HCT116 (cell line): ENCODE measurements around the gene CYGB. TPM values are rescaled to one million over a fixed set of nuclear protein-coding genes. Genes with fewer than 3 reads are reported as not detected.
"Not testable (repeated sequence)": the region's sequence is repeated elsewhere in the genome, so short reads cannot be mapped to it uniquely, and the experiment has no call there.

Source experiments
- ATAC-seq: fragments of 200-7000 bp; cut with Tn5 transposase; 2 replicates; pipeline ENCODE4 v1.9.1; 2020; ENCODE audit warnings: mild to moderate bottlenecking, moderate library complexity
- BruUV-seq: library from RNA; stranded (reverse); fragments of 400-500 nt; replicated peaks from 2 replicates; lab custom pipeline; 2021; lab: Mats Ljungman, UMichigan
- CTCF ChIA-PET: fragments of 300-600 bp; sonication (Branson Sonifier 250); formaldehyde crosslinking; loops from one replicate; lab custom pipeline; 2021; ENCODE audit warnings: antibody characterized with exemption; lab: Charles Lee
- POLR2A ChIA-PET: fragments of 300-600, 350-600 bp; sonication (Branson Sonifier 250); formaldehyde crosslinking; loops from one replicate; lab custom pipeline; 2021; ENCODE audit warnings: antibody characterized with exemption; lab: Charles Lee
- RAD21 ChIA-PET, 2 experiments: fragments of 300-600 bp; sonication (Branson Sonifier 250); formaldehyde crosslinking; loops; one replicate each; lab custom pipeline; 2023; ENCODE audit warnings: low total read pairs in 2 of 2; ENCODE audit not compliant: uncharacterized antibody in 2 of 2, unreplicated experiment in 2 of 2, low non-redundant PET in 1 of 2; lab: Charles Lee
- DNase-seq: peaks from one replicate; pipeline ENCODE4 v3.0.0-alpha.2; 2010; ENCODE audit warnings: low read depth, low spot score
- H2AFZ ChIP-seq: fragments of 200-600 bp; shearing (Covaris generic), sonication (generic); 2 replicates; pipeline ENCODE4 v1.6.1; 2017; ENCODE audit warnings: low read depth, mixed run types, mixed read lengths, antibody characterized with exemption, low read length; ENCODE audit not compliant: poor library complexity, severe bottlenecking
- H3K27ac ChIP-seq: 2 replicates; pipeline ENCODE4 v1.5.1; 2012; ENCODE audit warnings: low read depth, low read length
- H3K27me3 ChIP-seq: fragments of 200-600 bp; sonication (generic); 2 replicates; pipeline ENCODE4 v1.6.1; 2016; ENCODE audit warnings: mixed run types, low read length, mixed read lengths; ENCODE audit not compliant: insufficient read depth
- H3K36me3 ChIP-seq, 2 experiments: fragments of 200-500 bp in 1 of 2; fragments of 200-600 bp in 1 of 2; sonication (Bioruptor generic) in 1 of 2; sonication (generic) in 1 of 2; 2 replicates each; pipeline versions ENCODE4 v1.5.1 to v1.6.1; 2014 to 2016; ENCODE audit warnings: low read length in 2 of 2, inconsistent platforms in 1 of 2, mixed read lengths in 1 of 2, mixed run types in 1 of 2; ENCODE audit not compliant: insufficient read depth in 2 of 2, control insufficient read depth in 1 of 2
- H3K4me1 ChIP-seq, 2 experiments: fragments of 200-600 bp in 1 of 2; sonication (generic) in 1 of 2; 2 replicates each; pipeline versions ENCODE4 v1.5.1 to v1.6.1; 2012 to 2017; ENCODE audit warnings: low read length in 2 of 2, inconsistent platforms in 1 of 2, mild to moderate bottlenecking in 1 of 2, mixed read lengths in 1 of 2, mixed run types in 1 of 2, moderate library complexity in 1 of 2; ENCODE audit not compliant: insufficient read depth in 2 of 2, control insufficient read depth in 1 of 2
- H3K4me2 ChIP-seq: fragments of 200-600 bp; sonication (generic); 2 replicates; pipeline ENCODE4 v1.6.1; 2017; ENCODE audit warnings: mixed run types, low read length, mixed read lengths
- H3K4me3 ChIP-seq, 2 experiments: fragments of 200-600 bp in 1 of 2; sonication (generic) in 1 of 2; replicated peaks in 1 of 2; 2 replicates each; pipeline ENCODE4 v1.5.1; 2011 to 2016; ENCODE audit warnings: low read length in 2 of 2, control low read depth in 1 of 2, low read depth in 1 of 2, mild to moderate bottlenecking in 1 of 2, mixed read lengths in 1 of 2, mixed run types in 1 of 2
- H3K79me2 ChIP-seq: fragments of 200-600 bp; sonication (generic); 2 replicates; pipeline ENCODE4 v1.6.1; 2017; ENCODE audit warnings: mild to moderate bottlenecking, mixed run types, low read length, moderate library complexity, mixed read lengths; ENCODE audit not compliant: insufficient read depth
- H3K9ac ChIP-seq: fragments of 200-600 bp; sonication (generic); 2 replicates; pipeline ENCODE4 v1.6.1; 2016; ENCODE audit warnings: low read length, mixed read lengths
- H3K9me2 ChIP-seq: fragments of 200-600 bp; sonication (generic), shearing (Covaris generic); 2 replicates; pipeline ENCODE4 v1.6.1; 2017; ENCODE audit warnings: mixed run types, mild to moderate bottlenecking, moderate library complexity; ENCODE audit not compliant: insufficient read depth
- H3K9me3 ChIP-seq, 2 experiments: fragments of 200-500 bp in 1 of 2; fragments of 200-600 bp in 1 of 2; sonication (Bioruptor generic) in 1 of 2; sonication (generic) in 1 of 2; 2 replicates each; pipeline ENCODE4 v1.6.1; 2014 to 2017; ENCODE audit warnings: low read length in 2 of 2, mixed read lengths in 2 of 2, inconsistent platforms in 1 of 2, low read depth in 1 of 2, mild to moderate bottlenecking in 1 of 2, mixed run types in 1 of 2, moderate library complexity in 1 of 2; ENCODE audit not compliant: control insufficient read depth in 1 of 2, insufficient read depth in 1 of 2
- H4K20me1 ChIP-seq: fragments of 200-600 bp; sonication (generic), shearing (Covaris generic); 2 replicates; pipeline ENCODE4 v1.6.1; 2017; ENCODE audit warnings: mixed run types, mild to moderate bottlenecking, moderate library complexity; ENCODE audit not compliant: insufficient read depth
- EZH2 ChIP-seq: fragments of 200-600 bp; sonication (generic); IDR thresholded peaks from 2 replicates; pipeline ENCODE4 v1.6.1; 2017; ENCODE audit warnings: antibody characterized with exemption, mixed run types
- FOSL1 ChIP-seq: IDR thresholded peaks from 2 replicates; pipeline ENCODE4 v1.6.1; 2012; ENCODE audit warnings: low read depth
- POLR2AphosphoS5 ChIP-seq: IDR thresholded peaks from 2 replicates; pipeline ENCODE4 v1.6.1; 2011; ENCODE audit warnings: mild to moderate bottlenecking, low read depth, low read length, moderate library complexity
- YY1 ChIP-seq: IDR thresholded peaks from 2 replicates; pipeline ENCODE4 v1.6.1; 2011; ENCODE audit warnings: low read length, low read depth, moderate library complexity, mild to moderate bottlenecking; ENCODE audit not compliant: insufficient replicate concordance; ENCODE audit errors: extremely low read depth
- ZFX ChIP-seq: fragments of 450-650 bp; IDR thresholded peaks from 2 replicates; pipeline ENCODE4 v1.6.1; 2017
- ZNF274 ChIP-seq: fragments of 200-500 bp; sonication (Bioruptor generic); IDR thresholded peaks from 2 replicates; pipeline ENCODE4 v1.6.1; 2014; ENCODE audit warnings: mild to moderate bottlenecking, low read depth, low read length, inconsistent platforms
- intact Hi-C: fragments of 100-400 bp; cut with micrococcal nuclease; formaldehyde crosslinking; loops from 2 replicates; pipeline ENCODE4 v1.10.0; 2022
- total RNA-seq: library from RNA; stranded (reverse); gene quantifications from one replicate; pipeline ENCODE4 v1.2.1, GENCODE V29; 2021; ENCODE audit not compliant: unreplicated experiment
- TF ChIP-seq, protein P1 (sequence below): IDR thresholded peaks from 2 replicates; pipeline ENCODE4 v1.6.1; 2012
- TF ChIP-seq, protein P2 (sequence below), 3 experiments: fragments of 200-600 bp in 1 of 3; sonication (generic) in 1 of 3; IDR thresholded peaks in 2 of 3; conservative IDR thresholded peaks in 1 of 3; 2 replicates each; pipeline ENCODE4 v1.5.1; 2012 to 2017; ENCODE audit warnings: low read depth in 2 of 3, low read length in 2 of 3, antibody characterized with exemption in 1 of 3, borderline replicate concordance in 1 of 3, control low read depth in 1 of 3, mild to moderate bottlenecking in 1 of 3, mixed read lengths in 1 of 3, mixed run types in 1 of 3, moderate library complexity in 1 of 3; ENCODE audit not compliant: insufficient read depth in 1 of 3
- TF ChIP-seq, protein P3 (sequence below): IDR thresholded peaks from 2 replicates; pipeline ENCODE4 v1.6.1; 2012; ENCODE audit warnings: low read depth

CYGB gene
- total RNA-seq, 1 experiment from 2014 or later, result 0.66 TPM

DNA sequence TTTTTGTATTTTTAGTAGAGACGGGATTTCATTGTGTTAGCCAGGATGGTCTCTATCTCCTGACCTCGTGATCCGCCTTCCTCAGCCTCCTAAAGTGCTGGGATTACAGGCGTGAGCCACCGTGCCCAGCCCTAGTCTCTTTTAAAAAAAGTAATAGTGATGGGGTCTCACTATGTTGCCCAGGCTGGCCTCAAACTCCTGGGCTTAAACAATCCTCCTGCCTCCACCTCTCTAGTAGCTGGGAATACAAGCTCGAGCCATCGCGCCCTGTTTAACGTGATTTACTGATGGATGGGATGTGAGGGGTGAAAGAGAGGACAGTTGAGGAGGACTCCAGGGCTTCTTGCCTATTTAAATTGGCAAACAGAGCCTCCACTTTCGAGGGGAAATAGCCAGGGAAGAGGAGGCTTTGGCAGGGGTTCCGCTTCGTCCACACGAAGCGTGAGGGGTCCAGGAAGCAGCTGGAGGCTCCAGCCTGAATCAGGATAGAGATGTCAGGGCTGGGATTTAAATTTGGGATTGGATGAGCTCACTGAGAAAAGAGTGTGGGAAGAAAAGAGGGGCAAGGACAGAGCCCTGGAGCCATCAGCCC lies 28.9 kb downstream of the CYGB start:
- H3K27ac ChIP-seq, H3K4me3 ChIP-seq, DNase-seq, H4K20me1 ChIP-seq, H3K9ac ChIP-seq, H3K36me3 ChIP-seq, intact Hi-C loops, H3K79me2 ChIP-seq, H3K27me3 ChIP-seq, BruUV-seq, H3K9me2 ChIP-seq, RAD21 ChIA-PET, H2AFZ ChIP-seq, H3K9me3 ChIP-seq, ATAC-seq, H3K4me2 ChIP-seq: not testable (repeated sequence)
- ChIA-PET POLR2A (interaction anchor here (1.9 kb wide), 1 partner anchor 51 kb away, joined by 5 read pairs; no protein-coding TSS in a partner anchor), CTCF (interaction anchor here (0.8 to 9.5 kb wide), 6 partner anchors 14 to 229 kb away, joined by 3 to 100 read pairs (median 5); no protein-coding TSS in a partner anchor)
- H3K4me1 ChIP-seq, result peaks cover 2 to 18% of the 10 kb centered on the region in 2 experiments; a peak in 3 of 4 replicates

DNA sequence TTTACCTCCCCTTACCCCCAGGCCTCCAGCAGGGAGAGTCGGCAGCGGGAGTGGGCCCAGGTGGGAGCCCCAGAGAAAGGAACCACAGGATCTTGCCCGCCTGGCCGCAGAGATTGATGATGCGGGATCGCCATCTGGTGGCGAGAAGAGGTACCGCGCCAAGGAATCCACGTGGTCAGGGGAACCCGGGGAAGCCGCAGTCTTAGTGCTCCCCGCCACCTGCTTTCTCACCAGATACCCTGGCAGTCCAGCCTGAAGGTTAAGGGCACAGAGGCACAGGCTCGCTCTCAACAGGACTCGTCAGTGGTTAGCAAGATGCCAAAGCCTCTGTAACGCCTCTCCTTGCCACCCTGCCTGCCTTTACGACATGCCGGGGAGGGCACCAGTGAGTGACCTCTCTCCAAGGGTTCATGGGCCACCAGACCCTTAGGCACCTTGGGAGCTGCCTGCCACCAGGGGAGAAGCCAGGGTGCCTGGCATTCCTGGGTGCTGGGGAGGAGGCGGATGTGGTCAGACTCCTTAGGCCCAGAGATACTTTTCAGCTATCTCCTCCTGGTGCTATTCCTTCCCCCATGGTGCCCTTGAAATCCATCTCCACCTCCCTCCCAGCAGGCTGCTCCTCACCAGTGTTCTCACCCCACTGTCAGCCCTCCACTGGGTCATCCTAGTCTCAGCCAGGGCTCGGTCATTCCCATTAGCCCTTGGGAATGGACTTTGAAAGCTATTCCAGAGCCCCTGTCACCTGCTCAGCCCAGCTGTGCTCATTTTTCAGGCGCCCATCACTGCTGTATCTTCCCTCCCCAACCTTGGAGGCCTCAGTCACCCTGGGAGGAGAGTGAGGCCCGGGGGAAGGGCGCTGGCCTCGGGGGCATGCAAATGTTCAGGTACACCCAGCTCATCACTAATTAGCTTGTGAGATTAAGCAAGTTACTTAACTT lies 30.8 kb downstream of the CYGB start:
- H3K27me3 ChIP-seq, result no peaks in the 10 kb centered on the region
- ChIA-PET POLR2A (interaction anchor here (1.6 to 1.9 kb wide), 2 partner anchors 49 to 98 kb away, joined by 4 to 5 read pairs; no protein-coding TSS in a partner anchor), CTCF (interaction anchor here (1.0 to 9.5 kb wide), 11 partner anchors 16 to 205 kb away, joined by 3 to 100 read pairs (median 6); partner anchors contain the start of gene AANAT), RAD21 (interaction anchor here (0.9 to 1.5 kb wide), 4 partner anchors 35 to 48 kb away, joined by 3 to 6 read pairs (median 4); partner anchors contain the start of gene AANAT (in 1 of the 2))
- intact Hi-C loops, result loop anchor here (1.0 kb wide), 3 partner anchors 40 to 98 kb away; no protein-coding TSS in a partner anchor
- H3K4me2 ChIP-seq, result peak overlapping the region; percentile 47
- peak; percentile 60 for DNase-seq
- no peaks in the 10 kb centered on the region for H3K9me3 ChIP-seq
- H4K20me1 ChIP-seq, result no peaks in the 10 kb centered on the region
- H3K79me2 ChIP-seq, result no peaks in the 10 kb centered on the region
- H3K36me3 ChIP-seq, result no peaks in the 10 kb centered on the region
- no peaks in the 10 kb centered on the region for H3K9me2 ChIP-seq
- H3K9ac ChIP-seq, result peak overlapping the region; percentile 27
- peak overlapping the region; percentile 83 for H2AFZ ChIP-seq
- H3K4me1 ChIP-seq, result peaks cover 8 to 27% of the 10 kb centered on the region in 2 experiments
- H3K4me3 ChIP-seq, result no peak overlapping the region
- no peak overlapping the region; the same call in 1 of the 2 replicates for H3K27ac ChIP-seq
- peak; percentile 84 for ATAC-seq
- no TSS peak for BruUV-seq
- TF ChIP-seq ZFX, result no peak
- TF ChIP-seq, protein P1, sequence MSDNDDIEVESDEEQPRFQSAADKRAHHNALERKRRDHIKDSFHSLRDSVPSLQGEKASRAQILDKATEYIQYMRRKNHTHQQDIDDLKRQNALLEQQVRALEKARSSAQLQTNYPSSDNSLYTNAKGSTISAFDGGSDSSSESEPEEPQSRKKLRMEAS, result peak; percentile 95
- no peak for TF ChIP-seq POLR2AphosphoS5
- no peak for TF ChIP-seq EZH2
- TF ChIP-seq, protein P2, sequence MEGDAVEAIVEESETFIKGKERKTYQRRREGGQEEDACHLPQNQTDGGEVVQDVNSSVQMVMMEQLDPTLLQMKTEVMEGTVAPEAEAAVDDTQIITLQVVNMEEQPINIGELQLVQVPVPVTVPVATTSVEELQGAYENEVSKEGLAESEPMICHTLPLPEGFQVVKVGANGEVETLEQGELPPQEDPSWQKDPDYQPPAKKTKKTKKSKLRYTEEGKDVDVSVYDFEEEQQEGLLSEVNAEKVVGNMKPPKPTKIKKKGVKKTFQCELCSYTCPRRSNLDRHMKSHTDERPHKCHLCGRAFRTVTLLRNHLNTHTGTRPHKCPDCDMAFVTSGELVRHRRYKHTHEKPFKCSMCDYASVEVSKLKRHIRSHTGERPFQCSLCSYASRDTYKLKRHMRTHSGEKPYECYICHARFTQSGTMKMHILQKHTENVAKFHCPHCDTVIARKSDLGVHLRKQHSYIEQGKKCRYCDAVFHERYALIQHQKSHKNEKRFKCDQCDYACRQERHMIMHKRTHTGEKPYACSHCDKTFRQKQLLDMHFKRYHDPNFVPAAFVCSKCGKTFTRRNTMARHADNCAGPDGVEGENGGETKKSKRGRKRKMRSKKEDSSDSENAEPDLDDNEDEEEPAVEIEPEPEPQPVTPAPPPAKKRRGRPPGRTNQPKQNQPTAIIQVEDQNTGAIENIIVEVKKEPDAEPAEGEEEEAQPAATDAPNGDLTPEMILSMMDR (IDR thresholded peaks at IDR 0.05 in 2 of 3, conservative IDR thresholded peaks at IDR 0.05 in 1 of 3; ENCODE audit: borderline replicate concordance in 1 of 3, insufficient read depth in 1 of 3, low read depth in 2 of 3, low read length in 2 of 3), result peak; percentile 94 to 99 (median 98)
- no peak for TF ChIP-seq ZNF274
- TF ChIP-seq, protein P3, sequence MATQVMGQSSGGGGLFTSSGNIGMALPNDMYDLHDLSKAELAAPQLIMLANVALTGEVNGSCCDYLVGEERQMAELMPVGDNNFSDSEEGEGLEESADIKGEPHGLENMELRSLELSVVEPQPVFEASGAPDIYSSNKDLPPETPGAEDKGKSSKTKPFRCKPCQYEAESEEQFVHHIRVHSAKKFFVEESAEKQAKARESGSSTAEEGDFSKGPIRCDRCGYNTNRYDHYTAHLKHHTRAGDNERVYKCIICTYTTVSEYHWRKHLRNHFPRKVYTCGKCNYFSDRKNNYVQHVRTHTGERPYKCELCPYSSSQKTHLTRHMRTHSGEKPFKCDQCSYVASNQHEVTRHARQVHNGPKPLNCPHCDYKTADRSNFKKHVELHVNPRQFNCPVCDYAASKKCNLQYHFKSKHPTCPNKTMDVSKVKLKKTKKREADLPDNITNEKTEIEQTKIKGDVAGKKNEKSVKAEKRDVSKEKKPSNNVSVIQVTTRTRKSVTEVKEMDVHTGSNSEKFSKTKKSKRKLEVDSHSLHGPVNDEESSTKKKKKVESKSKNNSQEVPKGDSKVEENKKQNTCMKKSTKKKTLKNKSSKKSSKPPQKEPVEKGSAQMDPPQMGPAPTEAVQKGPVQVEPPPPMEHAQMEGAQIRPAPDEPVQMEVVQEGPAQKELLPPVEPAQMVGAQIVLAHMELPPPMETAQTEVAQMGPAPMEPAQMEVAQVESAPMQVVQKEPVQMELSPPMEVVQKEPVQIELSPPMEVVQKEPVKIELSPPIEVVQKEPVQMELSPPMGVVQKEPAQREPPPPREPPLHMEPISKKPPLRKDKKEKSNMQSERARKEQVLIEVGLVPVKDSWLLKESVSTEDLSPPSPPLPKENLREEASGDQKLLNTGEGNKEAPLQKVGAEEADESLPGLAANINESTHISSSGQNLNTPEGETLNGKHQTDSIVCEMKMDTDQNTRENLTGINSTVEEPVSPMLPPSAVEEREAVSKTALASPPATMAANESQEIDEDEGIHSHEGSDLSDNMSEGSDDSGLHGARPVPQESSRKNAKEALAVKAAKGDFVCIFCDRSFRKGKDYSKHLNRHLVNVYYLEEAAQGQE, result no peak
- TF ChIP-seq FOSL1, result no peak
- no peak for TF ChIP-seq YY1
